H1 (cell line): Measurements from ENCODE around the gene INO80C. TPM values are rescaled to one million over a fixed set of nuclear protein-coding genes. Genes with fewer than 3 reads are reported as not detected.

Source experiments
- CTCF ChIA-PET: fragments of 300-600 bp; sonication (Branson Sonifier 250); formaldehyde crosslinking; loops from one replicate; lab custom pipeline; 2021; ENCODE audit not compliant: partially characterized antibody; lab: Charles Lee
- POLR2A ChIA-PET: fragments of 300-600 bp; sonication (Branson Sonifier 250); formaldehyde crosslinking; loops from one replicate; lab custom pipeline; 2021; ENCODE audit warnings: inconsistent platforms; ENCODE audit not compliant: partially characterized antibody; lab: Charles Lee
- DNase-seq, 2 experiments: peaks; one replicate each; pipeline versions ENCODE4 v3.0.0 to v3.0.0-alpha.2; 2010 to 2022; ENCODE audit warnings: low spot score in 2 of 2, low read depth in 1 of 2, mixed read lengths in 1 of 2
- FAIRE-seq: peaks from 2 replicates; lab custom pipeline; 2011; peaks lifted over from hg19 to GRCh38; lab: Jason Lieb, UNC
- H2AFZ ChIP-seq: 2 replicates; pipeline ENCODE4 v1.8.1; 2012; ENCODE audit warnings: low read length, inconsistent platforms
- H2AK5ac ChIP-seq: 2 replicates; pipeline ENCODE4 v1.6.1; 2013; ENCODE audit warnings: low read depth, low read length
- H2BK120ac ChIP-seq: replicated peaks from 2 replicates; pipeline ENCODE3; 2013; ENCODE audit warnings: low read depth, low read length, inconsistent platforms
- H2BK12ac ChIP-seq: 2 replicates; pipeline ENCODE4 v1.6.1; 2013; ENCODE audit warnings: low read depth, low read length
- H2BK15ac ChIP-seq: 2 replicates; pipeline ENCODE4 v1.6.1; 2013; ENCODE audit warnings: low read length
- H2BK20ac ChIP-seq: 2 replicates; pipeline ENCODE4 v1.6.1; 2013; ENCODE audit warnings: low read length
- H2BK5ac ChIP-seq: 2 replicates; pipeline ENCODE4 v1.6.1; 2013; ENCODE audit warnings: low read depth, low read length
- H3K14ac ChIP-seq: 2 replicates; pipeline ENCODE4 v1.6.1; 2013; ENCODE audit warnings: inconsistent platforms; ENCODE audit not compliant: insufficient read length
- H3K18ac ChIP-seq: 2 replicates; pipeline ENCODE4 v1.6.1; 2013; ENCODE audit warnings: low read length; ENCODE audit errors: extremely low read depth
- H3K23ac ChIP-seq: 2 replicates; pipeline ENCODE4 v1.6.1; 2013; ENCODE audit warnings: inconsistent platforms; ENCODE audit not compliant: insufficient read length
- H3K23me2 ChIP-seq: 2 replicates; pipeline ENCODE4 v1.6.1; 2013; ENCODE audit warnings: low read depth, low read length
- H3K27ac ChIP-seq: 2 replicates; pipeline ENCODE4 v1.6.1; 2011; ENCODE audit warnings: low read depth, low read length, inconsistent platforms
- H3K27me3 ChIP-seq, 4 experiments: replicated peaks in 1 of 4; 1 replicate in 1 of 4; 2 replicates in 3 of 4; pipeline versions ENCODE4 v1.6.1 to v1.8.1; 2011 to 2013; ENCODE audit warnings: low read length in 3 of 4, mild to moderate bottlenecking in 3 of 4, inconsistent platforms in 2 of 4, mixed read lengths in 2 of 4, moderate library complexity in 1 of 4; ENCODE audit not compliant: control insufficient read depth in 3 of 4, insufficient read depth in 3 of 4; ENCODE audit errors: extremely low read depth in 1 of 4
- H3K36me3 ChIP-seq, 4 experiments: 2 replicates each; pipeline versions ENCODE4 v1.6.1 to v1.8.1; 2011 to 2013; ENCODE audit warnings: mild to moderate bottlenecking in 4 of 4, low read length in 3 of 4, moderate library complexity in 2 of 4, control low read depth in 1 of 4, inconsistent platforms in 1 of 4; ENCODE audit not compliant: insufficient read depth in 4 of 4, control insufficient read depth in 2 of 4
- H3K4ac ChIP-seq: replicated peaks from 2 replicates; pipeline ENCODE3; 2013; ENCODE audit warnings: low read length, low read depth, mixed read lengths, inconsistent platforms; ENCODE audit not compliant: insufficient read length
- H3K4me1 ChIP-seq, 4 experiments: replicated peaks in 1 of 4; 1 replicate in 1 of 4; 2 replicates in 3 of 4; pipeline versions ENCODE4 v1.6.1 to v1.8.1; 2011 to 2013; ENCODE audit warnings: low read length in 3 of 4, inconsistent platforms in 2 of 4, mixed read lengths in 1 of 4; ENCODE audit not compliant: insufficient read depth in 4 of 4, control insufficient read depth in 3 of 4
- H3K4me2 ChIP-seq, 2 experiments: 2 replicates each; pipeline versions ENCODE4 v1.6.1 to v1.8.1; 2011 to 2013; ENCODE audit warnings: low read depth in 2 of 2, low read length in 2 of 2, control low read depth in 1 of 2, inconsistent platforms in 1 of 2, mild to moderate bottlenecking in 1 of 2; ENCODE audit not compliant: insufficient read depth in 1 of 2
- H3K4me3 ChIP-seq, 4 experiments: fragments of 200-600, 300-600 bp in 1 of 4; sonication (generic), shearing (Covaris generic), sonication (Bioruptor Twin) in 1 of 4; 2 replicates each; pipeline versions ENCODE4 v1.5.1 to v1.8.1; 2011 to 2016; ENCODE audit warnings: low read length in 4 of 4, low read depth in 3 of 4, control low read depth in 2 of 4, inconsistent platforms in 2 of 4, mild to moderate bottlenecking in 2 of 4, mixed read lengths in 1 of 4, moderate library complexity in 1 of 4; ENCODE audit not compliant: insufficient read depth in 2 of 4; ENCODE audit errors: extremely low read depth in 1 of 4
- H3K56ac ChIP-seq: replicated peaks from 2 replicates; pipeline ENCODE3; 2013; ENCODE audit warnings: low read depth, mild to moderate bottlenecking, mixed read lengths, low read length, inconsistent platforms; ENCODE audit not compliant: insufficient read length
- H3K79me1 ChIP-seq: 2 replicates; pipeline ENCODE4 v1.6.1; 2013; ENCODE audit warnings: low read depth, low read length, control low read depth
- H3K79me2 ChIP-seq, 2 experiments: 2 replicates each; pipeline versions ENCODE4 v1.6.1 to v1.8.1; 2012 to 2013; ENCODE audit warnings: low read length in 2 of 2, mild to moderate bottlenecking in 2 of 2, inconsistent platforms in 1 of 2; ENCODE audit not compliant: insufficient read depth in 2 of 2, control insufficient read depth in 1 of 2
- H3K9ac ChIP-seq, 4 experiments: replicated peaks in 1 of 4; 1 replicate in 1 of 4; 2 replicates in 3 of 4; pipeline versions ENCODE4 v1.6.1 to v1.8.1; 2011 to 2013; ENCODE audit warnings: low read depth in 3 of 4, low read length in 3 of 4, control low read depth in 2 of 4, mild to moderate bottlenecking in 2 of 4, moderate library complexity in 2 of 4, inconsistent platforms in 1 of 4; ENCODE audit errors: extremely low read depth in 1 of 4
- H3K9me3 ChIP-seq, 2 experiments: 2 replicates each; pipeline versions ENCODE4 v1.6.1 to v1.8.1; 2012 to 2013; ENCODE audit warnings: mild to moderate bottlenecking in 2 of 2, moderate library complexity in 2 of 2, control low read depth in 1 of 2, inconsistent platforms in 1 of 2, low read depth in 1 of 2, low read length in 1 of 2, mixed read lengths in 1 of 2; ENCODE audit not compliant: insufficient read depth in 2 of 2
- H4K20me1 ChIP-seq, 2 experiments: replicated peaks in 1 of 2; 2 replicates each; pipeline versions ENCODE3 to v1.8.1; 2011 to 2013; ENCODE audit warnings: inconsistent platforms in 2 of 2, low read length in 2 of 2, mild to moderate bottlenecking in 1 of 2; ENCODE audit not compliant: insufficient read depth in 2 of 2, control insufficient read depth in 1 of 2
- H4K5ac ChIP-seq: 2 replicates; pipeline ENCODE4 v1.6.1; 2013; ENCODE audit warnings: low read length, low read depth, mixed read lengths, inconsistent platforms; ENCODE audit not compliant: insufficient read length
- H4K8ac ChIP-seq: 2 replicates; pipeline ENCODE4 v1.8.0; 2013; ENCODE audit warnings: mild to moderate bottlenecking, moderate library complexity, low read length, inconsistent platforms; ENCODE audit not compliant: insufficient read depth; ENCODE audit errors: extremely low read depth
- H4K91ac ChIP-seq: replicated peaks from 2 replicates; pipeline ENCODE3; 2013; ENCODE audit warnings: low read length, mixed read lengths, inconsistent platforms; ENCODE audit not compliant: insufficient read length
- CREB1 ChIP-seq: IDR thresholded peaks from 2 replicates; pipeline ENCODE4 v1.6.1; 2012; ENCODE audit warnings: inconsistent platforms
- EP300 ChIP-seq, 2 experiments: IDR thresholded peaks; 1 replicate in 1 of 2; 2 replicates in 1 of 2; pipeline ENCODE4 v1.6.1; 2011 to 2012; ENCODE audit warnings: low read depth in 2 of 2, low read length in 2 of 2, mild to moderate bottlenecking in 2 of 2, borderline replicate concordance in 1 of 2, inconsistent platforms in 1 of 2, moderate library complexity in 1 of 2
- KDM5A ChIP-seq: fragments of 200-600 bp; IDR thresholded peaks from 2 replicates; pipeline ENCODE4 v1.7.1; 2012; ENCODE audit warnings: mild to moderate bottlenecking, low read length, inconsistent platforms, mixed read lengths
- MAFK ChIP-seq: IDR thresholded peaks from 2 replicates; pipeline ENCODE4 v1.6.1; 2012; ENCODE audit warnings: low read depth, mild to moderate bottlenecking, improper control_type of control experiment, low read length
- PHF8 ChIP-seq: fragments of 200-600 bp; sonication (generic); conservative IDR thresholded peaks from 2 replicates; pipeline ENCODE4 v1.7.1; 2012; ENCODE audit warnings: low read depth, mild to moderate bottlenecking, inconsistent platforms, low read length, moderate library complexity
- POLR2AphosphoS5 ChIP-seq: IDR thresholded peaks from 2 replicates; pipeline ENCODE4 v1.6.1; 2011; ENCODE audit warnings: low read depth, low read length
- POU5F1 ChIP-seq: IDR thresholded peaks from 2 replicates; pipeline ENCODE4 v1.6.1; 2011; ENCODE audit warnings: low read depth, mild to moderate bottlenecking, low read length, moderate library complexity
- RXRA ChIP-seq: IDR thresholded peaks from 2 replicates; pipeline ENCODE4 v1.6.1; 2011; ENCODE audit warnings: low read depth, mild to moderate bottlenecking, low read length, moderate library complexity; ENCODE audit not compliant: insufficient read depth
- SIX5 ChIP-seq: IDR thresholded peaks from 2 replicates; pipeline ENCODE4 v1.6.1; 2011; ENCODE audit warnings: mild to moderate bottlenecking, low read depth, low read length
- TEAD4 ChIP-seq: IDR thresholded peaks from 2 replicates; pipeline ENCODE4 v1.6.1; 2012; ENCODE audit warnings: low read depth, low read length, inconsistent platforms, mixed read lengths
- ZNF274 ChIP-seq: IDR thresholded peaks from 2 replicates; pipeline ENCODE4 v1.7.0; 2012; ENCODE audit warnings: low read length, borderline replicate concordance; ENCODE audit errors: extremely low read depth
- WGBS, 2 experiments: shearing (Covaris generic) in 1 of 2; methylation state at CpG; one replicate each; pipeline versions ENCODE4 v1.1.6 to v1.1.7; 2013 to 2015; ENCODE audit warnings: low lambda C conversion rate in 2 of 2, mixed read lengths in 2 of 2, inconsistent platforms in 1 of 2, low coverage in 1 of 2, missing lambda C conversion rate in 1 of 2; ENCODE audit not compliant: insufficient replicate concordance in 2 of 2, insufficient coverage in 1 of 2, insufficient read length in 1 of 2; ENCODE audit errors: extremely low coverage in 1 of 2, missing lambda C conversion rate in 1 of 2; 5-methylcytosine and 5-hydroxymethylcytosine counted together
- polyA plus RNA-seq, 7 experiments: library from polyadenylated mRNA; depleted of rRNA in 3 of 7; stranded (reverse) in 5 of 7; unstranded in 2 of 7; fragments of >200 nt in 5 of 7; fragments of 200-250 nt in 2 of 7; gene quantifications; 1 replicate in 5 of 7; 2 replicates in 1 of 7; 4 replicates in 1 of 7; pipeline versions ENCODE4 v1.2.1 to v1.2.3, GENCODE V29; 2011 to 2013; ENCODE audit warnings: missing spikeins in 2 of 7, mixed read lengths in 2 of 7
- total RNA-seq: library from RNA; stranded (reverse); fragmentation: NEBNext Ultra II Directional; extraction: Animal tissue kit (Norgen Biotek cat#: 25700); gene quantifications from 2 replicates; pipeline ENCODE4 v1.2.1, GENCODE V29; 2021

The INO80C gene
- total and polyA plus RNA-seq, 2 of the 8 experiments (the other 6 are each of a cell fraction or from before 2014, with no cell fraction given), result 30.1 to 48.9 TPM

DNA sequence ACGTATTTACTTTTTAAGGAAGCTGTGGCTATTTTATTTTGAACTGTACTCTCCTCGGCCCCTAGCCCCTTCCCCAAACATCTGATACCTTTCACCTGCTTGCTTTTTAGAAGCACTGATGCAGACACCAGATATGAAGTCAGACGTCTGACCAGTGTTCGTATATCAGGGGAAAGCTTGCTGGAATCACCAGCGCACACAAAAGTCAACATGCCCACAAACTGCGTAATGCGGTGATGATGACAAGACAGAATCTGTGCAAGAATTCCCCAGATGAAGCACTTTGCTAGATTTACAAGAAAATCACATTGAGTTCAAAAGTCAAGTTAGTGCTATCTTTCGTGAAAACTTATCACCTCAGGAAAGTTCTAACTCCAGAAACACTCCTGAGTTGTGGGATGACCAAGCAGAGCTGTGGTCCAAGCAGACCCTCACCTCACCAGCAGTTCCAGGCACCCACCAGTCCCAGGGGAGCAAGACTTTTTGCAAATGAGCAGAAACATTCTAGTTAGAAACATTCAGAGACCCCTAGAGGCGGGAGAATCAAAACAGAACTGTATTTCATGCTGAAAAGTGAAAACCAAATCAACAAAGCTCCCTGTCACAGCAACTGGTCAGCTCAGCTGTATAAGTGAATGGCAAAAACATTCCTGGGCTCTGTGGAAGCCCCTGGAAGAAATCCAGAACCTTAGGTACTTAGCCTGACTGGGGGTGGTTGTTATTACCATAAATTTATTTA is 55.7 kb downstream of the INO80C start:
- Histone ChIP-seq H4K5ac (no peak overlapping the region), H3K4me2 (no peak overlapping the region), H4K20me1 (no peaks in the 10 kb centered on the region), H3K4ac (no peak overlapping the region), H3K27ac (no peak overlapping the region), H2AFZ (no peak overlapping the region), H2BK20ac (no peak overlapping the region), H4K91ac (no peak overlapping the region), H3K79me1 (no peaks in the 10 kb centered on the region), H3K4me1 (peaks cover 0 to 6% (median 0%) of the 10 kb centered on the region in 4 experiments; a peak in 1 of 7 replicates), H2AK5ac (no peak overlapping the region), H2BK120ac (no peak overlapping the region), H3K14ac (no peak overlapping the region), H3K27me3 (no peaks in the 10 kb centered on the region; a peak in 1 of 7 replicates), H3K79me2 (no peaks in the 10 kb centered on the region), H2BK15ac (no peak overlapping the region), H3K56ac (no peak overlapping the region), H3K36me3 (no peaks in the 10 kb centered on the region), H2BK5ac (no peak overlapping the region), H3K9ac (no peak overlapping the region), H3K23ac (no peak overlapping the region), H2BK12ac (no peak overlapping the region), H4K8ac (no peak overlapping the region), H3K4me3 (no peak overlapping the region), H3K23me2 (no peaks in the 10 kb centered on the region; the same call in 1 of the 2 replicates), H3K18ac (no peak overlapping the region), H3K9me3 (no peaks in the 10 kb centered on the region)
- no peak for FAIRE-seq
- ChIA-PET POLR2A (no interaction called here), CTCF (interaction anchor here (1.0 to 1.7 kb wide), 2 partner anchors 15 to 21 kb away, joined by 4 to 5 read pairs; no protein-coding TSS in a partner anchor)
- 86% methylated on average over 9 of the region's 9 CpGs; no CpG with 5 or more reads in 1 of the 2 experiments for WGBS, 2 experiments
- DNase-seq, result no peak
- TF ChIP-seq KDM5A (no peak), PHF8 (no peak), CREB1 (no peak), MAFK (no peak), POU5F1 (no peak), EP300 (IDR thresholded peaks at IDR 0.05; ENCODE audit: borderline replicate concordance in 1 of 2, low read depth in 2 of 2, low read length in 2 of 2) (no peak), POLR2AphosphoS5 (no peak), ZNF274 (no peak), SIX5 (no peak), RXRA (no peak), TEAD4 (no peak)
